Measurements from ENCODE around the gene FBLN5.
A peak's percentile ranks its signal among the peaks of the same experiment; 100 is the strongest.

Gene FBLN5

DNA sequence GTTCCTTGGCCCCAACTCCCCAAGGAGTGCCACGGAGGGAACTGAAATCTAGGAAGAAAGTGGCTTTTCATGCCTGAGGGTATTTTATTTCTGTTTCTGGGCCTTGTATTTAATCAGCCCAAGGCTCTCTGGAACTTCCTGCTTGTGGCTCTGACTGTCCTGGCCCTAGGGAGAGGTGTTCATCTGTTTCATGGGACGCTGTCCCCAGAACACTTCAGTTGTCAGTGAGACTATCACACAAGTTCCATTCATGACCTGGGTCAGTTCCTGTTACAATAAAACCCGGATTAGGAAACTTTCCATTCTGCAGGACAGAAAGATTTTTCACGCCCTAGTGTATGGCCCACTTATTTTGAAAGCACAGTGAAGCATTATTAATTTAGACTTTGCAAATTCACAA, 61.7 kb downstream of the FBLN5 start:
- H4K91ac ChIP-seq (ENCODE audit: low read depth, low read length, poor library complexity): no peak overlapping the region
- H3K23ac ChIP-seq (ENCODE audit: low read depth, low read length, poor library complexity): no peak overlapping the region
- H3K4me1 ChIP-seq (ENCODE audit: control insufficient read depth in 2 of 2, insufficient read depth in 1 of 2, low read depth in 1 of 2, low read length in 2 of 2): peaks cover 0 to 6% of the 10 kb centered on the region in 2 donors
- no peak overlapping the region for H3K18ac ChIP-seq (ENCODE audit: low read length)
- no peak for DNase-seq (ENCODE audit: low spot score)
- no peak overlapping the region for H2BK5ac ChIP-seq (ENCODE audit: low read length)
- no peaks in the 10 kb centered on the region for H3K9me3 ChIP-seq (replicated peaks in 1 of 2; ENCODE audit: control insufficient read depth in 2 of 2, insufficient read depth in 1 of 2, low read depth in 1 of 2, low read length in 2 of 2)
- no peak overlapping the region for H3K27ac ChIP-seq (replicated peaks; ENCODE audit: low read length)
- no CpG with 5 or more reads among the region's 4 CpGs for WGBS, 2 donors (ENCODE audit: extremely low coverage in 2 of 2, insufficient read length in 2 of 2, insufficient replicate concordance in 1 of 2)
- H2AFZ ChIP-seq (ENCODE audit: low read length): no peak overlapping the region
- no peak overlapping the region for H3K9ac ChIP-seq (ENCODE audit: low read depth, low read length, poor library complexity)
- H3K79me1 ChIP-seq (ENCODE audit: low read depth, low read length): no peaks in the 10 kb centered on the region
- H2BK12ac ChIP-seq (ENCODE audit: low read length): no peak overlapping the region
- H3K27me3 ChIP-seq (ENCODE audit: control insufficient read depth in 3 of 3, insufficient read depth in 3 of 3, low read depth in 1 of 3, low read length in 3 of 3): peaks cover 0 to 8% (median 0%) of the 10 kb centered on the region in 3 experiments
- H2BK15ac ChIP-seq (ENCODE audit: low read length): no peak overlapping the region
- no peak overlapping the region for H3K4me3 ChIP-seq (ENCODE audit: low read length in 2 of 2)
- H3K4ac ChIP-seq (ENCODE audit: low read length): no peak overlapping the region
- H3K4me2 ChIP-seq (ENCODE audit: insufficient read depth, low read length, poor library complexity, severe bottlenecking): no peak overlapping the region
- no peak overlapping the region for H2BK120ac ChIP-seq (ENCODE audit: low read depth, low read length)
- no peak overlapping the region for H4K8ac ChIP-seq (ENCODE audit: low read depth, low read length)
- no peaks in the 10 kb centered on the region for H3K36me3 ChIP-seq (replicated peaks in 1 of 2; ENCODE audit: control insufficient read depth in 2 of 2, insufficient read depth in 2 of 2, low read length in 2 of 2)
- no peak overlapping the region for H2AK5ac ChIP-seq (ENCODE audit: low read depth, low read length)
- H3K14ac ChIP-seq (ENCODE audit: low read length): no peak overlapping the region

DNA sequence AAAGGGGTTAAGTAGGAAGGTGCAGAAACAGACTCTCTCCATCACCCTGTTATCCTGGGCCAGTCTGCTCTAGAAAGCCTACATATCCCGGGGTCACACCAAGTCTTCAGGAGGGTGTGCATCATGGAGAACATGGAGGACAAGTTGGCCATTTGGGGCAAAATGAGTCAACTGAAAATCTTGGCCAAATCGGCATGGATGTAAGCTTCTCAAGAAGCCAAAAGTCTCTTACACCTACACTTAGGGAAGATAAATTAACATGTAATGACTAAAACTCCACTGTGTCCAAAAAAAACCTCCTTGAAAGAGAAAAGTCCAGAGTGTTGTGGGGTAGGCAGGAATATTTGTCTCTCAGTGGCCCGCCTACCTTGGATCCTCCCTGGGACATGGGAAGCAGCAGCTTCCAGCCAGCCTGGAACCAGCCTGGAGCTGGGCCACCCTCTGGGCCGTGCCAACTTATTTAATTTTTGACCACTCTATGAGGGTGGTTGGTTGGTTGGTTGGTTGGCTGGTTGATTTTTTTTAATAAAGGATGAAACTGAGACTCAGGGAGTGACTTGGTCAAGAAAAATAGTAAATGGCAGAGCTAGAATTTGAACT, 62.3 kb downstream of the FBLN5 start:
- Histone ChIP-seq H3K4ac (ENCODE audit: low read length) (no peak overlapping the region), H3K23ac (ENCODE audit: low read depth, low read length, poor library complexity) (no peak overlapping the region), H3K36me3 (replicated peaks in 1 of 2; ENCODE audit: control insufficient read depth in 2 of 2, insufficient read depth in 2 of 2, low read length in 2 of 2) (no peaks in the 10 kb centered on the region), H3K79me1 (ENCODE audit: low read depth, low read length) (no peaks in the 10 kb centered on the region), H2BK15ac (ENCODE audit: low read length) (no peak overlapping the region), H3K27me3 (ENCODE audit: control insufficient read depth in 3 of 3, insufficient read depth in 3 of 3, low read depth in 1 of 3, low read length in 3 of 3) (peaks cover 0 to 8% (median 0%) of the 10 kb centered on the region in 3 experiments), H2AK5ac (ENCODE audit: low read depth, low read length) (no peak overlapping the region), H2BK120ac (ENCODE audit: low read depth, low read length) (no peak overlapping the region), H2AFZ (ENCODE audit: low read length) (no peak overlapping the region), H3K18ac (ENCODE audit: low read length) (no peak overlapping the region), H3K9ac (ENCODE audit: low read depth, low read length, poor library complexity) (no peak overlapping the region), H3K4me2 (ENCODE audit: insufficient read depth, low read length, poor library complexity, severe bottlenecking) (no peak overlapping the region), H2BK12ac (ENCODE audit: low read length) (no peak overlapping the region), H4K91ac (ENCODE audit: low read depth, low read length, poor library complexity) (no peak overlapping the region), H3K27ac (replicated peaks; ENCODE audit: low read length) (no peak overlapping the region), H3K4me1 (ENCODE audit: control insufficient read depth in 2 of 2, insufficient read depth in 1 of 2, low read depth in 1 of 2, low read length in 2 of 2) (peaks cover 0 to 6% of the 10 kb centered on the region in 2 donors), H2BK5ac (ENCODE audit: low read length) (no peak overlapping the region), H4K8ac (ENCODE audit: low read depth, low read length) (no peak overlapping the region), H3K4me3 (ENCODE audit: low read length in 2 of 2) (no peak overlapping the region), H3K14ac (ENCODE audit: low read length) (no peak overlapping the region), H3K9me3 (replicated peaks in 1 of 2; ENCODE audit: control insufficient read depth in 2 of 2, insufficient read depth in 1 of 2, low read depth in 1 of 2, low read length in 2 of 2) (no peaks in the 10 kb centered on the region)
- no CpG with 5 or more reads among the region's 4 CpGs for WGBS, 2 donors (ENCODE audit: extremely low coverage in 2 of 2, insufficient read length in 2 of 2, insufficient replicate concordance in 1 of 2)
- no peak for DNase-seq (ENCODE audit: low spot score)

GRCh38 chr14:91884664-91885063, 62.8 kb downstream of the FBLN5 start:
- Histone ChIP-seq H3K4me1 (ENCODE audit: control insufficient read depth in 2 of 2, insufficient read depth in 1 of 2, low read depth in 1 of 2, low read length in 2 of 2) (peaks cover 0 to 6% of the 10 kb centered on the region in 2 donors), H2AFZ (ENCODE audit: low read length) (no peak overlapping the region), H3K36me3 (replicated peaks in 1 of 2; ENCODE audit: control insufficient read depth in 2 of 2, insufficient read depth in 2 of 2, low read length in 2 of 2) (no peaks in the 10 kb centered on the region), H3K4ac (ENCODE audit: low read length) (no peak overlapping the region), H3K23ac (ENCODE audit: low read depth, low read length, poor library complexity) (no peak overlapping the region), H3K27ac (replicated peaks; ENCODE audit: low read length) (no peak overlapping the region), H3K9ac (ENCODE audit: low read depth, low read length, poor library complexity) (no peak overlapping the region), H2BK12ac (ENCODE audit: low read length) (peak overlapping the region; percentile 33), H3K4me3 (ENCODE audit: low read length in 2 of 2) (no peak overlapping the region), H2AK5ac (ENCODE audit: low read depth, low read length) (no peak overlapping the region), H2BK120ac (ENCODE audit: low read depth, low read length) (no peak overlapping the region), H3K9me3 (replicated peaks in 1 of 2; ENCODE audit: control insufficient read depth in 2 of 2, insufficient read depth in 1 of 2, low read depth in 1 of 2, low read length in 2 of 2) (no peaks in the 10 kb centered on the region), H4K8ac (ENCODE audit: low read depth, low read length) (no peak overlapping the region), H3K4me2 (ENCODE audit: insufficient read depth, low read length, poor library complexity, severe bottlenecking) (no peak overlapping the region), H3K18ac (ENCODE audit: low read length) (no peak overlapping the region), H2BK5ac (ENCODE audit: low read length) (no peak overlapping the region), H3K14ac (ENCODE audit: low read length) (no peak overlapping the region), H4K91ac (ENCODE audit: low read depth, low read length, poor library complexity) (no peak overlapping the region), H3K27me3 (ENCODE audit: control insufficient read depth in 3 of 3, insufficient read depth in 3 of 3, low read depth in 1 of 3, low read length in 3 of 3) (peaks cover 0 to 5% (median 0%) of the 10 kb centered on the region in 3 experiments), H2BK15ac (ENCODE audit: low read length) (no peak overlapping the region), H3K79me1 (ENCODE audit: low read depth, low read length) (no peaks in the 10 kb centered on the region)
- no peak for DNase-seq (ENCODE audit: low spot score)
- no CpG with 5 or more reads among the region's 6 CpGs for WGBS, 2 donors (ENCODE audit: extremely low coverage in 2 of 2, insufficient read length in 2 of 2, insufficient replicate concordance in 1 of 2)

DNA sequence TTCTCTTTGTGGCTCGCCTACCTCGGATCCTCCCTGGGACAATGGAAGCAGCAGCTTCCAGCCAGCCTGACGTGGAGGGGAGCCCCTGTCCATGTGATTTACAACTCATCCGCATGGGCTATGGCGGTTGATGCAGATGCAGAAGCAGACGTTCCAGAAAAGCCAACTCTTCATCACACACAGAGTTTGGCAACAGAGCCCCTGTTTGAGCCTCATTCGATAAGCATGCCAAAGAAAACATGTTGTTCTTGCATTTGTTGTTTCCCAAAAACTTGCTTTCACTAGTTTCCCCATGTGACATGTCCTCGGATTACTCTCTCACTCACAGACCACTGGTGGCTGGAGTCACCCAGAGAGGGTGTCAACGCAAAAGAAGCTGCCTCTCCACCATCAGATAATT, 63.7 kb downstream of the FBLN5 start:
- DNase-seq (ENCODE audit: low spot score): no peak
- WGBS, 2 donors (ENCODE audit: extremely low coverage in 2 of 2, insufficient read length in 2 of 2, insufficient replicate concordance in 1 of 2): no CpG with 5 or more reads among the region's 9 CpGs
- H3K27ac ChIP-seq (replicated peaks; ENCODE audit: low read length): no peak overlapping the region
- no peak overlapping the region for H4K8ac ChIP-seq (ENCODE audit: low read depth, low read length)
- peaks cover 0 to 2% of the 10 kb centered on the region in 2 donors for H3K4me1 ChIP-seq (ENCODE audit: control insufficient read depth in 2 of 2, insufficient read depth in 1 of 2, low read depth in 1 of 2, low read length in 2 of 2)
- no peak overlapping the region for H2BK5ac ChIP-seq (ENCODE audit: low read length)
- H3K4me3 ChIP-seq (ENCODE audit: low read length in 2 of 2): no peak overlapping the region
- H2BK15ac ChIP-seq (ENCODE audit: low read length): no peak overlapping the region
- no peaks in the 10 kb centered on the region for H3K79me1 ChIP-seq (ENCODE audit: low read depth, low read length)
- H2BK12ac ChIP-seq (ENCODE audit: low read length): no peak overlapping the region
- no peak overlapping the region for H2AK5ac ChIP-seq (ENCODE audit: low read depth, low read length)
- no peak overlapping the region for H3K14ac ChIP-seq (ENCODE audit: low read length)
- H2BK120ac ChIP-seq (ENCODE audit: low read depth, low read length): no peak overlapping the region
- H2AFZ ChIP-seq (ENCODE audit: low read length): no peak overlapping the region
- no peak overlapping the region for H4K91ac ChIP-seq (ENCODE audit: low read depth, low read length, poor library complexity)
- H3K36me3 ChIP-seq (replicated peaks in 1 of 2; ENCODE audit: control insufficient read depth in 2 of 2, insufficient read depth in 2 of 2, low read length in 2 of 2): no peaks in the 10 kb centered on the region
- H3K9ac ChIP-seq (ENCODE audit: low read depth, low read length, poor library complexity): no peak overlapping the region
- H3K27me3 ChIP-seq (ENCODE audit: control insufficient read depth in 3 of 3, insufficient read depth in 3 of 3, low read depth in 1 of 3, low read length in 3 of 3): peaks cover 0 to 2% (median 0%) of the 10 kb centered on the region in 3 experiments
- no peak overlapping the region for H3K4ac ChIP-seq (ENCODE audit: low read length)
- no peak overlapping the region for H3K18ac ChIP-seq (ENCODE audit: low read length)
- H3K4me2 ChIP-seq (ENCODE audit: insufficient read depth, low read length, poor library complexity, severe bottlenecking): no peak overlapping the region
- H3K9me3 ChIP-seq (replicated peaks in 1 of 2; ENCODE audit: control insufficient read depth in 2 of 2, insufficient read depth in 1 of 2, low read depth in 1 of 2, low read length in 2 of 2): no peaks in the 10 kb centered on the region
- H3K23ac ChIP-seq (ENCODE audit: low read depth, low read length, poor library complexity): no peak overlapping the region

Measured in neuronal stem cell (in vitro differentiated cells).